ENCODE results near the gene MTCL1. TPM values are rescaled to one million over a fixed set of nuclear protein-coding genes. Genes with fewer than 3 reads are reported as not detected.

MTCL1 gene
- total and polyA plus RNA-seq, 2 experiments from 2014 or later, result 10.6 to 19.7 TPM

DNA sequence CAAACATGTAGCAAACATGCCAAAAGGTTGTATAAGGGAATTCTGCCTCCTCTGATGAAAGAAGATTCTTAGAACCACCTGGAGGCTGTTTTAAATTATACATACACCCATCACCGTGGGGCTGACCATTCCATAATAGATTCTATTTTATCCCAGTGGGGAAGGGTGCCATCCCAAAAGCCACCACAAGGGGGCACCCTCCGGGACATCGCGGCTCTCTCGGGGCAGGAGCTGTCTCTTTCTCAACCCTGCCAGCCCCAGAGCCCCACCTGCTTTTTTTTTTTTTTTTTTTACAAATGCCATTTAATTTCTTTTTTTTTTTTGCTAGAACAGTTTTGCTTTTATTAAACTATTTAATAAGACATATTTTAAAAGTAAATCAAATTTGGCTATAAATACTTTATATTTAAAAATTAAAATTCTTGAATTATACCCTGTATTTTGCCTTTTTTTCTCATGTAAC is 8.6 kb upstream of the MTCL1 start:
- Histone ChIP-seq H3K79me2 (no peaks in the 10 kb centered on the region), H4K20me1 (ENCODE audit: insufficient read depth, poor library complexity, severe bottlenecking) (no peaks in the 10 kb centered on the region), H3K27ac (no peak overlapping the region), H3K9me3 (ENCODE audit: low read depth) (no peaks in the 10 kb centered on the region), H3K9me2 (replicated peaks; ENCODE audit: insufficient read depth) (no peaks in the 10 kb centered on the region), H3K36me3 (replicated peaks; ENCODE audit: insufficient read depth, low read depth) (no peaks in the 10 kb centered on the region), H3K4me3 (no peak overlapping the region), H2AFZ (no peak overlapping the region), H3K4me1 (ENCODE audit: insufficient read depth) (peaks cover under 1% of the 10 kb centered on the region), H3K4me2 (no peak overlapping the region), H3K27me3 (no peaks in the 10 kb centered on the region)
- DNase-seq (ENCODE audit: low spot score), result peak; percentile 78
- no peak for TF ChIP-seq EZH2 (IDR thresholded peaks at IDR 0.05; ENCODE audit: borderline replicate concordance)
- no peak for TF ChIP-seq EZH2phosphoT487 (IDR thresholded peaks at IDR 0.05; ENCODE audit: low read depth, severe bottlenecking, unreplicated experiment)
- TF ChIP-seq, protein P1, sequence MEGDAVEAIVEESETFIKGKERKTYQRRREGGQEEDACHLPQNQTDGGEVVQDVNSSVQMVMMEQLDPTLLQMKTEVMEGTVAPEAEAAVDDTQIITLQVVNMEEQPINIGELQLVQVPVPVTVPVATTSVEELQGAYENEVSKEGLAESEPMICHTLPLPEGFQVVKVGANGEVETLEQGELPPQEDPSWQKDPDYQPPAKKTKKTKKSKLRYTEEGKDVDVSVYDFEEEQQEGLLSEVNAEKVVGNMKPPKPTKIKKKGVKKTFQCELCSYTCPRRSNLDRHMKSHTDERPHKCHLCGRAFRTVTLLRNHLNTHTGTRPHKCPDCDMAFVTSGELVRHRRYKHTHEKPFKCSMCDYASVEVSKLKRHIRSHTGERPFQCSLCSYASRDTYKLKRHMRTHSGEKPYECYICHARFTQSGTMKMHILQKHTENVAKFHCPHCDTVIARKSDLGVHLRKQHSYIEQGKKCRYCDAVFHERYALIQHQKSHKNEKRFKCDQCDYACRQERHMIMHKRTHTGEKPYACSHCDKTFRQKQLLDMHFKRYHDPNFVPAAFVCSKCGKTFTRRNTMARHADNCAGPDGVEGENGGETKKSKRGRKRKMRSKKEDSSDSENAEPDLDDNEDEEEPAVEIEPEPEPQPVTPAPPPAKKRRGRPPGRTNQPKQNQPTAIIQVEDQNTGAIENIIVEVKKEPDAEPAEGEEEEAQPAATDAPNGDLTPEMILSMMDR (IDR thresholded peaks at IDR 0.05; ENCODE audit: poor library complexity), result peak; percentile 85
- 2% methylated on average over 5 of the region's 5 CpGs for WGBS (ENCODE audit: low lambda C conversion rate, missing lambda C conversion rate)

DNA sequence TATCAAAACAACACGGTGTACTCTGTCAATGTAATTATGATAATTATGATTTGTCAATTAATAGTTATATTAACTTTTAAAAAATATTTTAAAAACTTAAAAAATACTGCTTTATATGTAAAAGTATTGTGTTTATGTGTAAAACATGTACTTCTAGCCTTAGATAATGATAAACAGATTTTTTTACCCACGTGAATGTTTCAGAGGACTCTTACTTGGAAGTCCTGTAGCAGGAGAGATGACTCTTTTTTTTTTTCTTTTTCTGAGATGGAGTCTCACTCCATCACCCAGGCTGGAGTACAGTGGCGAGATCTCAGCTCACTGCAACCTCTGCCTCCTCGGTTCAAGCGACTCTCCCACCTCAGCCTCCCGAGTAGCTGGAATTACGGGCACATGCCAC is 6.2 kb upstream of the MTCL1 start:
- Histone ChIP-seq H3K27ac (no peak overlapping the region), H3K9me2 (replicated peaks; ENCODE audit: insufficient read depth) (no peaks in the 10 kb centered on the region), H3K4me1 (ENCODE audit: insufficient read depth) (peaks cover 10% of the 10 kb centered on the region), H2AFZ (no peak overlapping the region), H4K20me1 (ENCODE audit: insufficient read depth, poor library complexity, severe bottlenecking) (no peaks in the 10 kb centered on the region), H3K4me3 (no peak overlapping the region), H3K9me3 (ENCODE audit: low read depth) (no peaks in the 10 kb centered on the region), H3K4me2 (no peak overlapping the region), H3K36me3 (replicated peaks; ENCODE audit: insufficient read depth, low read depth) (no peaks in the 10 kb centered on the region), H3K27me3 (no peaks in the 10 kb centered on the region), H3K79me2 (no peaks in the 10 kb centered on the region)
- TF ChIP-seq EZH2 (IDR thresholded peaks at IDR 0.05; ENCODE audit: borderline replicate concordance) (no peak), EZH2phosphoT487 (IDR thresholded peaks at IDR 0.05; ENCODE audit: low read depth, severe bottlenecking, unreplicated experiment) (no peak)
- TF ChIP-seq, protein P1 (IDR thresholded peaks at IDR 0.05; ENCODE audit: poor library complexity), result no peak
- DNase-seq (ENCODE audit: low spot score), result no peak
- WGBS (ENCODE audit: low lambda C conversion rate, missing lambda C conversion rate), result 88% methylated on average over 7 of the region's 7 CpGs

- Histone ChIP-seq H3K9me2 (replicated peaks; ENCODE audit: insufficient read depth) (no peaks in the 10 kb centered on the region), H3K27ac (no peak overlapping the region), H3K4me3 (no peak overlapping the region), H3K27me3 (no peaks in the 10 kb centered on the region), H3K4me2 (no peak overlapping the region), H2AFZ (no peak overlapping the region), H3K4me1 (ENCODE audit: insufficient read depth) (peaks cover 15% of the 10 kb centered on the region), H4K20me1 (ENCODE audit: insufficient read depth, poor library complexity, severe bottlenecking) (no peaks in the 10 kb centered on the region), H3K9me3 (ENCODE audit: low read depth) (no peaks in the 10 kb centered on the region), H3K79me2 (no peaks in the 10 kb centered on the region), H3K36me3 (replicated peaks; ENCODE audit: insufficient read depth, low read depth) (no peaks in the 10 kb centered on the region)
- 93% methylated on average over 2 of the region's 2 CpGs for WGBS (ENCODE audit: low lambda C conversion rate, missing lambda C conversion rate)
- DNase-seq (ENCODE audit: low spot score), result no peak
- no peak for TF ChIP-seq EZH2phosphoT487 (IDR thresholded peaks at IDR 0.05; ENCODE audit: low read depth, severe bottlenecking, unreplicated experiment)
- TF ChIP-seq, protein P1 (IDR thresholded peaks at IDR 0.05; ENCODE audit: poor library complexity), result no peak
- no peak for TF ChIP-seq EZH2 (IDR thresholded peaks at IDR 0.05; ENCODE audit: borderline replicate concordance)
Observed at GRCh38 chr18:8699948-8700347, 5.4 kb upstream of the MTCL1 start.

Measured in hepatocyte (in vitro differentiated cells).